ENCODE data around the gene DMWD.

DNA sequence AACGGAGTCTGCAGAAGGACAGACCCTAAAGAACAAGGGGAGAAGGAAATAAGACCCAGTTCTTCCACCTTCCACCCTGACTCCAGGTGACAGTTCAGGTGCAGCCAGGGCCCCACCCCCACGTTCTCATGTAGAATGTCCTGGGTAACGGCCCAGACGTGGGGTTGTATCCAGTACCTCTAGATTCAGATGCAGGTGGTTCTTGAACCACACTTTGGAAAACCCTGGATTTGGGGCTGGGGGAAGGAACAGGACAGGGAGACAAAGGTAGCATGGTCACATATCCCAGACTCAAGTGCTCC is 12.5 kb downstream of the DMWD start:
- TF ChIP-seq, protein P1, sequence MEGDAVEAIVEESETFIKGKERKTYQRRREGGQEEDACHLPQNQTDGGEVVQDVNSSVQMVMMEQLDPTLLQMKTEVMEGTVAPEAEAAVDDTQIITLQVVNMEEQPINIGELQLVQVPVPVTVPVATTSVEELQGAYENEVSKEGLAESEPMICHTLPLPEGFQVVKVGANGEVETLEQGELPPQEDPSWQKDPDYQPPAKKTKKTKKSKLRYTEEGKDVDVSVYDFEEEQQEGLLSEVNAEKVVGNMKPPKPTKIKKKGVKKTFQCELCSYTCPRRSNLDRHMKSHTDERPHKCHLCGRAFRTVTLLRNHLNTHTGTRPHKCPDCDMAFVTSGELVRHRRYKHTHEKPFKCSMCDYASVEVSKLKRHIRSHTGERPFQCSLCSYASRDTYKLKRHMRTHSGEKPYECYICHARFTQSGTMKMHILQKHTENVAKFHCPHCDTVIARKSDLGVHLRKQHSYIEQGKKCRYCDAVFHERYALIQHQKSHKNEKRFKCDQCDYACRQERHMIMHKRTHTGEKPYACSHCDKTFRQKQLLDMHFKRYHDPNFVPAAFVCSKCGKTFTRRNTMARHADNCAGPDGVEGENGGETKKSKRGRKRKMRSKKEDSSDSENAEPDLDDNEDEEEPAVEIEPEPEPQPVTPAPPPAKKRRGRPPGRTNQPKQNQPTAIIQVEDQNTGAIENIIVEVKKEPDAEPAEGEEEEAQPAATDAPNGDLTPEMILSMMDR (conservative IDR thresholded peaks at IDR 0.05), result no peak
- no peak for TF ChIP-seq ZFX (IDR thresholded peaks at IDR 0.05)

Data from C4-2B (cell line).